Muscle of arm (tissue), 12 donors: ENCODE data around the gene MCC. TPM values are rescaled to one million over a fixed set of nuclear protein-coding genes. Genes with fewer than 3 reads are reported as not detected.
A peak's percentile ranks its signal among the peaks of the same experiment; 100 is the strongest.

Source experiments
- DNase-seq: peaks from one replicate; pipeline ENCODE4 v3.0.0-alpha.2; 2013
- polyA plus RNA-seq, 12 donors: library from polyadenylated mRNA; unstranded; fragments of 120-200 nt; gene quantifications; one replicate each; pipeline ENCODE4 v1.2.1, GENCODE V29; 2013; ENCODE audit not compliant: insufficient read length in 12 of 12

Gene MCC
- polyA plus RNA-seq, 12 donors = 13.8 to 23.3 (median 19.2) TPM; not detected in 1

DNA sequence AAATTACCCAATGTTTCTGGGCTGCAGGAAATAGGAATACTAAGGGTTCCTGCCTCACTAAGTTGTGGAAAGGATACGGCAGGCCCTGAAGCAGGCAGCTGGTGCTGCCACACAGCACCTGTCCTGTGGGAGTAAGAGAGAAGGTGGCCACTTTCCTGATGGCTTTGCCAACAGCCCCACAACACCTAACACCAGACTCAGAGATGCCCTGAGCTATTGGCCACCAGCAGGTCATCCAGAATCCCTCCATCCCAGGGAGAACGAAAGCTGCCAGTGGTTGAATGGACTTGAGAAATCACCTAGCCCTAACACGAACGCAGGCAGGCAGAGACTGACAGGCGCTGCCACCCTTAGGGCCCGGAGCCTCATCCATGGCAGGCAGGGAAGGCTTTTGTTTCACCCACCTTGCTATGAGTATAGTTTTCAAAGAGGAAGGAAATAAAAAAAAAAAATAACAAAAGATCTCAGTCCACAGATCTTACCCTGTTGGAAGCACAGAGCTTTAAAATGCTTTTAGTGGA is 429.5 kb downstream of the MCC start:
- no peak for DNase-seq

DNA sequence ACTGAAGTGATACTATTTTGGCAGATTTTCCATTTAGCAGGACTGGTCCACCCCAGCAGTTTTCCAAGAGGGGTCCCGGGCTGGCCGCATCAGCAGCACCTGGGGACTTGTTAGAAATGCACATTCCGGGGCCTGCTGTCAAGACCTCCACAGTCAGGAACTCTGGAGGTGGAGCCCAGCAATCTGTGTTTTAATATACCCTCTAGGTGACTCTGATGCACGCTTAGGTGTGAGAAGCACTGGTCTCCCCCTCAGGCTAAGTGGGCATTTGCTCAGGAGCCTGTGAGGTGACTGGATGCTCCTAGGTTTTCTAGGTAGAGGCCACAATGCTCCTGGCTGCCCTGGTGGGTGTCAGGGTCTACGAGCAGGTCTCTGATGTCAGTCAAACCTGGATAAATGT is 430.0 kb downstream of the MCC start:
- DNase-seq = no peak

GRCh38 chr5:113057557-113057984 is 430.7 kb downstream of the MCC start:
- no peak for DNase-seq

DNA sequence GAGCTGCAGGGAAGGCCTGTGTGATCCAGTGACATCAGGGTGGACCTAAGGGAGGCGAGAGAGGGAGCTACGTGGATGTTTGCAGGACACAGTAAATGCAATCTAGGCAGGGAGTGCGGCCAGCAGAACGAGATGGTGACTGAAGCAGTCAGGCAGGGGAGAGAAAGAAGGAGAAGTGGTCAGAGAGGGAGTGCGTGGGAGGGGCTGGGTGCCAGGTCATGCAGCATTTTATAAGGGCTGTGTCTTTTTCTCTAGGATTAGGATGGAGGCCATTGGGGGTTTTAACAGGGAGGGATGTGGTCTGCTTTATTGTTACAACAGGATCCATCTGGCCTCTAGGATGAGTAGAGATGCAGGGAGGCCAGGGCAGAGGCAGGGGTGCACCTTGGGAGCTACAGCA is 431.3 kb downstream of the MCC start:
- no peak for DNase-seq

DNA sequence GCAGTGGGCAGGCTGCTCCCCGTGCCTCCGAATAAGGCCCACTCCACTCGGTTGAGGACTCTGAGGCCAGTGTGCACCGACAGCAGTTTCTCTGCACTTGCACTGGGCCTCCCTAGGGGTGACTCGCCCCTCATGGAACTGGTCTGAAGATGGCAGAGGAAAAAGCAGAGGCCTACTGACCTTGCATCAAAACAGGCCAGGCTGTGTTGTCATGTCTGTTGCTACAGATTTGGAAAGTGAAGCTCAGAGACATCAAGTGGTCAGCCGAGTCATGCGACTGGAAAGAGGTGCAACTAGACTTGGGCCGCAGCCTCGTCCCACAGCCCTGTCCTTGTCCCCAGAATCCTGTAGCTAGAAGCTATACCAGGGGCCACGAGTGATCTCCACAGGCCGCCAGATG is 433.4 kb downstream of the MCC start:
- no peak for DNase-seq

GRCh38 chr5:113053511-113053995 is 434.7 kb downstream of the MCC start:
- DNase-seq = no peak

- no peak for DNase-seq
Measured at GRCh38 chr5:113052041-113052795, 436.0 kb downstream of the MCC start.

DNA sequence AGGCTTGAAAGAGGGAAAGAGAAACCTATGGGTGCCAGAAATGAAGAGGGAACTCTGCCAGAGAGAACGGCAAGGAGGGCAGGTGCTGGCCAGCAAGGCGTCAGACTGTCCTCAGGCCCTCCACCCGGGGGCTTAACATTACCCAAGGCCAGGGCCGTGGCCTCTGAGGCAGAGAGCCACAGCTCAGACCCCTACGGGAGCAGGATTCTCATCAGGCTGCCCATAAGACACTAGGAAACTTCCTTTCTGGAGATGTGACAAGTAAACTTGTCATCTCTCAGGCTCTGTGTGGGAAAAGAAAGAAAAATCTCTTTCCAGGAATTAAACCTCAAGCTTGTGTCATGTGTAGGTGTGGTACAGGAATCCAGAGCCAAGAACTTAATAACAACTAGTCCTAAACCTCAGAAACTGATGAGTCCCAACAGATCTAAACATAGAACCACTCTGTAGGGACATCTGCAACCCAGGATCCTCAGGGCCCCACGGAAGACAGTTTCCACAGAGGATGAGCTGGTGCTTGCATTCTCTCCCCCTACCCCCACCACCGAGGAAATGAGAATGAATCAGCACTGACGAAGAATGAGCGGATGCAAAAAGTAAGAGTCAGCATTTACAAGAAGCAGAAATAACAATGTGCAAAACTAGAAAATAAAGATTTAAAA is 437.4 kb downstream of the MCC start:
- DNase-seq = peak; percentile 57

- no peak for DNase-seq
Measured at GRCh38 chr5:113048931-113049330, 439.3 kb downstream of the MCC start.

GRCh38 chr5:113047733-113048652 is 440.3 kb downstream of the MCC start:
- DNase-seq = no peak

- DNase-seq = no peak
Measured at GRCh38 chr5:113047234-113047633, 441.0 kb downstream of the MCC start.

- DNase-seq = no peak
Measured at GRCh38 chr5:113044776-113045465, 443.3 kb downstream of the MCC start.

- DNase-seq = no peak
Measured at GRCh38 chr5:113043491-113043931, 444.7 kb downstream of the MCC start.

GRCh38 chr5:113042491-113043243 is 445.6 kb downstream of the MCC start:
- DNase-seq = no peak

DNA sequence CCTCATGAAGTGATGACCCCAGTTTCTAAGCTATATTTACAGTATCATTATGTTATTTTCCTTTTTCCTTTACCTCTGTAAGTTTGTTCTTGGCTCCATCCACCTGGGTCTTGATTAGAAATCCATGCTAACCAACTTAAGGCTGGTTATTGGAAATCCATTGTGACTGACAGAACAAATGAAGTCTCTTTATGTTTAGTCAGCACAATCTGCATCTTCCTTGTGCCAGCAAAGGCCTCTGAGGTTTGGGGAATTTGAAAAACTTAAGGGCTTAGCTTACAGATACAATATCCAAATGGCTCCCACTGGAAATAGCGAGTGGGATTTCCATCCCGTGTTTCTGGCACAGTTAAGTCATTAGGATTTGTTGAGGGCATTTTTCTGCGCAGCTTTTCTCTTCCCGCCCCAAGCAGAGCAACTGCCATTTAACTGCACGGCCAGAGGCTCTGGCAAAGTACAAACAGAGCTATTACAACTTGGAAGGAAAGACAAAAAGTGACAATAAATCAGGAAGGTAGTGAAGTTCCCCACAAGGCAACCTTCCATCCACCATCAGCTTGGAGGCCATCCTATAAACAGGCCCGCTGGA is 447.5 kb downstream of the MCC start:
- no peak for DNase-seq

DNA sequence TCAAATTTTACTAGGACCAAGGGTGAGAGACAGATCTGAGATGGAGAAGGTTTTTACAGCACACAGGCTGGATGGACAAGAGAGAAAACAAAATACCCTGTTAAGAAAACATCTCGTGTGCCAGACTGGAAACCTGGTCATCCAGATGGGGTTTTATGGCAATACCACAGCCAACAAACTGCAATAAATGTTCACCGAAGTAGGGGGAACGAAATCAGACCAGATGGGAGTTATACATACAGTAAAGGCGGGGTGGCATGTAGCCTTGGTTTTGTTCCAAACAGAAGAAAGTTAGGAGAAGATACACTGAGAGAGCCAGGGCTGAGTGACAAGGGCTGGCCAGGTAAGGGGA is 448.3 kb downstream of the MCC start:
- DNase-seq = no peak

DNA sequence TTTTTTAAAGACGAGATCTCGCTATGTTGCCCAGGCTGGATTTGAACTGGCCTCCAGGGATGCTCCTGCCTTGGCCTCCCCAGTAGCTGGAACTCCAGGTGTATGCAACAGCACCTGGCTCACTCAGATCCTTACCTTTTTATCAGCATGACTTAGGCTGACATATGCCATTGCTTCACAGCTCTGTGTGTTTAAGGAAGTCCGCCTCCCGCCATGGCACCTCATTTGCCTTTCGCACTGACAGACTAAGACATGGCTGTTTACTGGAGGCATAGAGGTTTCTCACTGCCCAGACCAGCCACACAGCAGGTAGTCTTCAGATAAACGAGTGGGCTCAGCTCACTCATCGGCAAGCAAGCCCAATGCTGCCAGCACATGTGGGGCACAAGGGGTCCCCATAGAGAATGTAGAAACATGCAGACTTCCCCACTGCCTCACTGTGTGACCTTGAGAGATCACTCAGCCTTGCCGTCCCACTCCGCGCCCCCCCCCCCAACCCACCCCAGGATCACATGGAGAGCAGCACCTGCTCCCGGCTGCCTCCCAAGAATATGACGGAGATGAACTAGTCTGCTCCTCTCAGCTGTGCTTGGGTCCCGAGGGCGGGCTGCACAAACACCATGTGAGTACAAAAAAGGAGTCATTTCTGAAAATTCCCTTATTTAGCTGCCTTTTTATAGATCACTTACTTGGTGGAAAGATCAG is 448.9 kb downstream of the MCC start:
- no peak for DNase-seq

- no peak for DNase-seq
Measured at GRCh38 chr5:113038714-113039113, 449.5 kb downstream of the MCC start.

- DNase-seq = no peak
Measured at GRCh38 chr5:113038136-113038535, 450.1 kb downstream of the MCC start.

- DNase-seq = no peak
Measured at GRCh38 chr5:113036826-113037225, 451.4 kb downstream of the MCC start.
